Measurements from ENCODE around the gene KRTAP4-4.
"Not testable (repeated sequence)": the region's sequence is repeated elsewhere in the genome, so short reads cannot be mapped to it uniquely, and the experiment has no call there.

Gene KRTAP4-4

GRCh38 chr17:41127371-41127770 lies 33.2 kb downstream of the KRTAP4-4 start:
- H3K9me3 Mint-ChIP-seq = peaks cover 9% of the 10 kb centered on the region
- H3K4me3 Mint-ChIP-seq = no peak overlapping the region
- no peak overlapping the region for H3K27ac Mint-ChIP-seq
- H3K36me3 Mint-ChIP-seq = peaks cover 2% of the 10 kb centered on the region
- no peaks in the 10 kb centered on the region for H3K27me3 Mint-ChIP-seq
- H3K4me1 Mint-ChIP-seq = peaks cover 71% of the 10 kb centered on the region

- Mint-ChIP-seq H3K27ac (peak overlapping the region; percentile 46), H3K36me3 (peaks cover 2% of the 10 kb centered on the region), H3K9me3 (peaks cover 9% of the 10 kb centered on the region), H3K4me3 (peak overlapping the region; percentile 28), H3K27me3 (no peaks in the 10 kb centered on the region), H3K4me1 (peaks cover 63% of the 10 kb centered on the region)
These were observed 34.1 kb downstream of the KRTAP4-4 start for GRCh38 chr17:41126412-41126811.

- Mint-ChIP-seq H3K4me1 (peaks cover 67% of the 10 kb centered on the region), H3K27me3 (no peaks in the 10 kb centered on the region), H3K9me3 (peaks cover 9% of the 10 kb centered on the region), H3K27ac (no peak overlapping the region), H3K36me3 (peaks cover 2% of the 10 kb centered on the region), H3K4me3 (no peak overlapping the region)
These were observed 35.5 kb downstream of the KRTAP4-4 start for GRCh38 chr17:41125064-41125463.

GRCh38 chr17:41123991-41124371 lies 36.6 kb downstream of the KRTAP4-4 start, which contains the start of gene KRTAP4-12:
Gene KRTAP4-12 (minus strand): TSS chr17:41124182. CDS start chr17:41124122, 60 bp downstream.
- H3K4me3 Mint-ChIP-seq = peak within 1 kb of the TSS; percentile 72
- peaks cover 62% of the 10 kb centered on the region for H3K4me1 Mint-ChIP-seq
- not testable (repeated sequence) for H3K27me3 Mint-ChIP-seq, H3K36me3 Mint-ChIP-seq, H3K9me3 Mint-ChIP-seq
- H3K27ac Mint-ChIP-seq = peak within 1 kb of the TSS; percentile 86

GRCh38 chr17:41123292-41123990 lies 37.1 kb downstream of the KRTAP4-4 start:
- peaks cover 62% of the 10 kb centered on the region for H3K4me1 Mint-ChIP-seq
- peak overlapping the region; percentile 86 for H3K27ac Mint-ChIP-seq
- not testable (repeated sequence) for H3K36me3 Mint-ChIP-seq, H3K9me3 Mint-ChIP-seq, H3K27me3 Mint-ChIP-seq
- H3K4me3 Mint-ChIP-seq = peak overlapping the region; percentile 72

GRCh38 chr17:41121742-41122141 lies 38.8 kb downstream of the KRTAP4-4 start:
- Mint-ChIP-seq H3K36me3 (peaks cover 2% of the 10 kb centered on the region), H3K9me3 (no peaks in the 10 kb centered on the region), H3K27me3 (no peaks in the 10 kb centered on the region), H3K4me3 (no peak overlapping the region), H3K4me1 (peaks cover 70% of the 10 kb centered on the region), H3K27ac (peak overlapping the region; percentile 30)

GRCh38 chr17:41119696-41120690 lies 40.6 kb downstream of the KRTAP4-4 start:
- Mint-ChIP-seq H3K27ac (peak overlapping the region; percentile 46), H3K4me1 (peaks cover 55% of the 10 kb centered on the region), H3K4me3 (peak overlapping the region; percentile 38)
- H3K27me3 Mint-ChIP-seq, H3K36me3 Mint-ChIP-seq, H3K9me3 Mint-ChIP-seq: not testable (repeated sequence)

- no peaks in the 10 kb centered on the region for H3K9me3 Mint-ChIP-seq
- H3K27ac Mint-ChIP-seq = no peak overlapping the region
- no peaks in the 10 kb centered on the region for H3K36me3 Mint-ChIP-seq
- H3K4me3 Mint-ChIP-seq = no peak overlapping the region
- H3K4me1 Mint-ChIP-seq = peaks cover 44% of the 10 kb centered on the region
- no peaks in the 10 kb centered on the region for H3K27me3 Mint-ChIP-seq
These were observed 41.8 kb downstream of the KRTAP4-4 start for GRCh38 chr17:41118721-41119120.

GRCh38 chr17:41117846-41118386 lies 42.6 kb downstream of the KRTAP4-4 start, which contains the start of gene KRTAP4-11:
Gene KRTAP4-11 (minus strand): TSS chr17:41118373. CDS start chr17:41118315, 58 bp downstream.
- H3K27ac Mint-ChIP-seq = peak within 1 kb of the TSS; percentile 59
- H3K4me1 Mint-ChIP-seq = peaks cover 37% of the 10 kb centered on the region
- H3K4me3 Mint-ChIP-seq, H3K27me3 Mint-ChIP-seq, H3K36me3 Mint-ChIP-seq, H3K9me3 Mint-ChIP-seq: not testable (repeated sequence)

- Mint-ChIP-seq H3K9me3 (no peaks in the 10 kb centered on the region), H3K27me3 (no peaks in the 10 kb centered on the region), H3K36me3 (peaks cover 2% of the 10 kb centered on the region), H3K27ac (no peak overlapping the region), H3K4me1 (peaks cover 30% of the 10 kb centered on the region), H3K4me3 (no peak overlapping the region)
These were observed 44.3 kb downstream of the KRTAP4-4 start for GRCh38 chr17:41116297-41116696.

- no peaks in the 10 kb centered on the region for H3K27me3 Mint-ChIP-seq
These were observed 49.2 kb downstream of the KRTAP4-4 start for GRCh38 chr17:41111151-41111885.

More at GRCh38 chr17:41111151-41111885, 49.2 kb downstream of the KRTAP4-4 start:
- Mint-ChIP-seq H3K27ac (peak overlapping the region; percentile 18), H3K9me3 (no peaks in the 10 kb centered on the region), H3K4me1 (peaks cover 8% of the 10 kb centered on the region), H3K36me3 (peaks cover 4% of the 10 kb centered on the region), H3K4me3 (no peak overlapping the region)

All from activated naive CD4-positive, alpha-beta T cell treated with anti-CD3 and anti-CD28 coated beads, Interleukin-2, amount 50 U/mL, for 24 hours (primary cell).